Left ventricle myocardium superior (tissue), 1 donor: ENCODE data around the gene CHMP3. TPM values are rescaled to one million over a fixed set of nuclear protein-coding genes. Genes with fewer than 3 reads are reported as not detected.

Experiments used
- ATAC-seq: fragments of 200-7000 bp; cut with Tn5 transposase; one replicate; pipeline ENCODE4 v1.9.1; 2020; ENCODE audit warnings: mild to moderate bottlenecking, moderate library complexity
- DNase-seq: peaks from one replicate; pipeline ENCODE4 v3.0.0-alpha.2; 2020
- intact Hi-C: fragments of 100-400 bp; cut with micrococcal nuclease; formaldehyde crosslinking; loops from one replicate; pipeline ENCODE4 v1.11.0; 2022
- total RNA-seq: library from RNA; stranded (reverse); fragmentation: NEBNext Ultra II Directional; extraction: Animal tissue kit (Norgen Biotek cat#: 25700); gene quantifications from one replicate; pipeline ENCODE4 v1.2.1, GENCODE V29; 2021
- donor health status: DM: no; HTN: yes; CAD: no; lungs with severe emphysema.

CHMP3 gene
- total RNA-seq, 1 donor from 2014 or later: 184 TPM

GRCh38 chr2:86482034-86482433, 81.2 kb downstream of the CHMP3 start:
- ATAC-seq (no peak), DNase-seq (no peak)
- intact Hi-C loops: no loop called here

- DNase-seq (peak; percentile 64), ATAC-seq (peak; percentile 78)
- intact Hi-C loops: no loop called here
Measured at GRCh38 chr2:86480105-86480504, 83.1 kb downstream of the CHMP3 start.

- ATAC-seq (peak; percentile 62), DNase-seq (no peak)
- intact Hi-C loops: no loop called here
Measured at GRCh38 chr2:86477349-86477748, 85.9 kb downstream of the CHMP3 start.

GRCh38 chr2:86476918-86477317, 86.3 kb downstream of the CHMP3 start:
- ATAC-seq: peak; percentile 69
- intact Hi-C loops: no loop called here

GRCh38 chr2:86476092-86476491, 87.2 kb downstream of the CHMP3 start:
- intact Hi-C loops: no loop called here
- ATAC-seq (no peak), DNase-seq (no peak)

More at GRCh38 chr2:86476918-86477317, 86.3 kb downstream of the CHMP3 start:
- no peak for DNase-seq

GRCh38 chr2:86471637-86472036, 91.6 kb downstream of the CHMP3 start:
- intact Hi-C loops: no loop called here
- DNase-seq (no peak), ATAC-seq (no peak)

- ATAC-seq (no peak), DNase-seq (no peak)
- intact Hi-C loops: no loop called here
Measured at GRCh38 chr2:86470890-86471289, 92.4 kb downstream of the CHMP3 start.

- DNase-seq (no peak), ATAC-seq (no peak)
- intact Hi-C loops: no loop called here
Measured at GRCh38 chr2:86468162-86469033, 94.8 kb downstream of the CHMP3 start.

- DNase-seq: no peak
- ATAC-seq: no peak
- intact Hi-C loops: no loop called here
Measured at GRCh38 chr2:86466306-86466705, 96.9 kb downstream of the CHMP3 start.

GRCh38 chr2:86464652-86465051, 98.6 kb downstream of the CHMP3 start:
- ATAC-seq: peak; percentile 83
- intact Hi-C loops: no loop called here
- peak; percentile 30 for DNase-seq

- ATAC-seq: no peak
Measured at GRCh38 chr2:86461042-86461743, 102.0 kb downstream of the CHMP3 start.

GRCh38 chr2:86455181-86455580, 108.1 kb downstream of the CHMP3 start:
- DNase-seq (no peak), ATAC-seq (no peak)
- intact Hi-C loops: no loop called here

More at GRCh38 chr2:86461042-86461743, 102.0 kb downstream of the CHMP3 start:
- DNase-seq: no peak
- intact Hi-C loops: no loop called here

- ATAC-seq: peak; percentile 22
- DNase-seq: no peak
- intact Hi-C loops: no loop called here
Measured at GRCh38 chr2:86454238-86454637, 109.0 kb downstream of the CHMP3 start.

GRCh38 chr2:86453836-86454235, 109.4 kb downstream of the CHMP3 start:
- intact Hi-C loops: no loop called here
- no peak for DNase-seq
- ATAC-seq: peak; percentile 88

Other genes with a start within 250 kb of the CHMP3 start
- 21.3 TPM for gene REEP1, start 225.8 kb downstream of the CHMP3 start, total RNA-seq
- 35.6 TPM for gene KDM3A, start 122.1 kb downstream of the CHMP3 start, total RNA-seq
- gene RNF103, start 60.4 kb upstream of the CHMP3 start, total RNA-seq: 53.9 TPM
- gene RMND5A, start 156.8 kb upstream of the CHMP3 start, total RNA-seq: 114 TPM
- 1.5 TPM for gene CD8A, start 227.5 kb upstream of the CHMP3 start, total RNA-seq